Body of pancreas (tissue), 4 donors: ENCODE data around the gene FAM120B. TPM values are rescaled to one million over a fixed set of nuclear protein-coding genes. Genes with fewer than 3 reads are reported as not detected.
"Not testable (repeated sequence)": the region's sequence is repeated elsewhere in the genome, so short reads cannot be mapped to it uniquely, and the experiment has no call there.

Experiments used
- ATAC-seq: fragments of 150-250 bp; one replicate; pipeline ENCODE4 v1.9.1; 2016
- DNase-seq, 4 donors: peaks; one replicate each; pipeline ENCODE4 v3.0.0-alpha.2; 2019
- H3K27ac ChIP-seq, 4 donors: fragments of 200-600 bp; sonication (generic); 1 replicate in 3 of 4; 2 replicates in 1 of 4; pipeline versions ENCODE4 v1.5.1 to v1.6.1; 2016 to 2019; ENCODE audit warnings: mild to moderate bottlenecking in 1 of 4, mixed read lengths in 1 of 4, moderate library complexity in 1 of 4
- H3K27me3 ChIP-seq, 2 donors: fragments of 200-600 bp; sonication (generic); one replicate each; pipeline ENCODE4 v1.6.0; 2016; ENCODE audit warnings: mild to moderate bottlenecking in 1 of 2
- H3K36me3 ChIP-seq, 2 donors: fragments of 200-600 bp; sonication (generic); replicated peaks in 1 of 2; 2 replicates each; pipeline ENCODE4 v1.5.1; 2016; ENCODE audit warnings: low read depth in 2 of 2; ENCODE audit not compliant: insufficient read depth in 1 of 2
- H3K4me1 ChIP-seq: fragments of 200-600 bp; sonication (generic); one replicate; pipeline ENCODE4 v1.6.0; 2016
- H3K4me3 ChIP-seq, 2 donors: fragments of 200-600 bp; sonication (generic); 1 replicate in 1 of 2; 2 replicates in 1 of 2; pipeline ENCODE4 v1.5.1; 2016 to 2019
- H3K9me3 ChIP-seq, 3 donors: fragments of 200-600 bp; sonication (generic); 1 replicate in 2 of 3; 2 replicates in 1 of 3; pipeline ENCODE4 v1.5.1; 2016
- CTCF ChIP-seq, 7 experiments: fragments of 450-650 bp in 4 of 7; fragments of 200-600 bp in 3 of 7; sonication (generic) in 3 of 7; IDR thresholded peaks; one replicate each; pipeline ENCODE4 v1.5.1; 2016 to 2019; ENCODE audit warnings: antibody characterized with exemption in 7 of 7
- POLR2A ChIP-seq, 3 donors: fragments of 450-650 bp; IDR thresholded peaks; one replicate each; pipeline ENCODE4 v1.6.1; 2016; ENCODE audit warnings: antibody characterized with exemption in 3 of 3, mild to moderate bottlenecking in 2 of 3
- WGBS, 2 donors: methylation state at CpG; one replicate each; pipeline ENCODE4 v1.1.5; 2017; 5-methylcytosine and 5-hydroxymethylcytosine counted together
- intact Hi-C: fragments of 100-400 bp; cut with DNase I; formaldehyde crosslinking; loops from one replicate; pipeline ENCODE4 v1.15.1; 2023
- total RNA-seq, 2 donors: library from RNA; depleted of rRNA; stranded (reverse); fragments of >200 nt; gene quantifications; one replicate each; pipeline ENCODE4 v1.1.0, GENCODE V29; 2016

The FAM120B gene
- total RNA-seq, 2 donors from 2014 or later: 15.6 to 29.0 TPM

DNA sequence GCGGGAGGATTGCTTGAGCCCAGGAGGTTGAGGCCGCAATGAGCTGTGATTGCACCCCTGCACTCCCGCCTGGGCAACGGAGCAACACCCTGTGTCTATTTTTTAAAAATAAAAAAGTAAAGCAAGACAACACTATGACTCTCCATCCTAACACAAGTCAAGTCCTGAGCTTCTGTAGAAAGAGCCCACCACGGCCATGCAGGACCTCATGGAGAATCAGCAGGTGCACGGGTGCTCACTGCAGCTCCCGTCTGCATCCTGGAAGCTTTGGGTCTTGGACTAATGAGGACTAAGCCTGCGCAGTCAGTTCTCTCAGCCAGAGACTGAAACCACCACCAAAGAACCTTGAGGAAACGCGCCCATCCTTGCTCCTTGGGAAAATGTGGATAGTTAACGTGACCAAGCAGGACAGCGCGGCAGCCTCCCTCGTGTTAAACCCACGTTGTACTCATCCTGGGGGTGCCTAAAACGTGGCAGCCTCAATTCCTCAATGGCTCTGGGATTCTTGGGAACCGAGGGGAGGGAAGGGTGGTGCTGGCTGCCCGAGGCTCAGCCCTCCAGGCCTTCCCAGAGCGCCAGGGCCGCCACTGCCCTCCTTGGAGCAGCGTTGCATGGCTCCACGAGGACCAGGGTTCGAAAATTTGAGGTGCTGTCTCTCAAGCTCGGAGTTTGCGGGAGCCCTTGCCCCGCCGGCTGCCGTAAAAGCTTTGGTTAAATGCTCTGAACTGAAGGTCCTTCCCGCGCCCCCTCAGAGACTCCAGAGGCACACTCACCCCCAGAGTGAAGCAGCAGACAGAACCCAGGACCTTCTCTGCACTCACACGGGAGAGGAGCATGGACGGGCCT lies 44.7 kb upstream of the FAM120B start:
- Histone ChIP-seq H3K4me1 (peaks cover 31% of the 10 kb centered on the region), H3K4me3 (no peak overlapping the region), H3K27ac (peak overlapping the region in 1 of 4 donors; percentile 31), H3K9me3 (no peaks in the 10 kb centered on the region), H3K27me3 (no peaks in the 10 kb centered on the region), H3K36me3 (no peaks in the 10 kb centered on the region)
- intact Hi-C loops: no loop called here
- DNase-seq (no peak), ATAC-seq (no peak)
- no peak for TF ChIP-seq CTCF (IDR thresholded peaks at IDR 0.05)
- TF ChIP-seq POLR2A (IDR thresholded peaks at IDR 0.05): no peak
- WGBS, 2 donors: 87 to 94% methylated on average over 27 to 30 of the region's 32 CpGs

DNA sequence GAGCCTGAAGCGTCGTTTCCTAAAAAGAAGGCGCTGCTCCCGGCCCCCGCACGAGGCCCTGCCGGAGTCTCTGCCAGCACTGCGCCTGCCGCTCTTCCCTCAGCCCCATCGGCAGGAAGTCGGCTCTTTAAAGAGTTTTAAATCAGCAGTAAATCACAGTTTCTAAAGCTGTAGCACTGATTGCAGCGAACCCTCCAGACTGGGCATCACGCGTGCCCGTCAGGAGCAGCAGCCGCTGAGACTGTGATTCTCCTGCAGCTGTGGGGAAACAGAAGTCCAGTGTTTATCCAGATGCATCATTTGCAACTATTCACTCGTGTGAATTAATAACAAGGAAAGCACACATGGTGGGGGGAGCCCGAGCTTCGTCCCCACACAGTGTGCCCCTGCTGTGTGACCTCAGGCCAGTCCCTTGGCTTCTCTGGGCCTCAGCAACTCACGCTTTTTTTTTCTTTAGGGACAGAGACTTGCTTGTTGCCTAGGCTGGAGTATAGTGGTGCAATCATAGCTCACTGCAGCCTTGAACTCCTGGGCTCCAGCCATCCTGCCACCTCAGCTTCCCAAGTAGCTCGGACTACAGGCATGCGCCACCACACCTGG lies 44.0 kb upstream of the FAM120B start:
- intact Hi-C loops: no loop called here

DNA sequence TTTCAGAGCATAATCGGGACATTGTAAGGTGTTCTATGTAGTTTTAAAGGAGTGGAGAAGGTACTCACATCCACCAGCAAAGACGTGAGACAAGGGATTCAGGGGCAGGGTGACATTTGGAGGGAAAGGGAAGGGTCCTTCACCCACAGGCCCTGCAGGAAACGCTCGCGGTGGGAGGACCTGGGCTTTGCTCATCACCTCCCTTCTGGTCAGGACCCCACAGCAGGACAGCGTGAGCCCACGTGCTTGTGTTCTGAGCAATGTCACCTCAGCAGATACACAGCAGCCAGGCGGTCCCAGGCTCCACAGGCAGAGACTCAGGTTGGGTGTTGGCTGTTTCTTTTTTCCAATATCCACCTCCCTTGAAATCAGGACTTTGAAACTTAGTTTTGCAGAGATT lies 43.1 kb upstream of the FAM120B start:
- DNase-seq: no peak
- TF ChIP-seq CTCF (IDR thresholded peaks at IDR 0.05) (no peak), POLR2A (IDR thresholded peaks at IDR 0.05) (no peak)
- no peak overlapping the region for H3K27ac ChIP-seq
- H3K36me3 ChIP-seq: no peaks in the 10 kb centered on the region
- 87 to 91% methylated on average over 8 of the region's 8 CpGs for WGBS, 2 donors
- intact Hi-C loops: no loop called here
- peaks cover 41% of the 10 kb centered on the region for H3K4me1 ChIP-seq
- no peak overlapping the region for H3K4me3 ChIP-seq
- no peaks in the 10 kb centered on the region for H3K27me3 ChIP-seq
- H3K9me3 ChIP-seq: no peaks in the 10 kb centered on the region
- ATAC-seq: no peak

More for the DNA sequence above, 44.0 kb upstream of the FAM120B start:
- Histone ChIP-seq H3K4me1 (peaks cover 33% of the 10 kb centered on the region), H3K9me3 (no peaks in the 10 kb centered on the region), H3K4me3 (no peak overlapping the region), H3K27ac (no peak overlapping the region), H3K36me3 (no peaks in the 10 kb centered on the region), H3K27me3 (no peaks in the 10 kb centered on the region)
- no peak for TF ChIP-seq CTCF (IDR thresholded peaks at IDR 0.05)
- TF ChIP-seq POLR2A (IDR thresholded peaks at IDR 0.05): no peak
- no peak for ATAC-seq
- 72 to 88% methylated on average over 11 to 22 of the region's 22 CpGs for WGBS, 2 donors
- DNase-seq: no peak

DNA sequence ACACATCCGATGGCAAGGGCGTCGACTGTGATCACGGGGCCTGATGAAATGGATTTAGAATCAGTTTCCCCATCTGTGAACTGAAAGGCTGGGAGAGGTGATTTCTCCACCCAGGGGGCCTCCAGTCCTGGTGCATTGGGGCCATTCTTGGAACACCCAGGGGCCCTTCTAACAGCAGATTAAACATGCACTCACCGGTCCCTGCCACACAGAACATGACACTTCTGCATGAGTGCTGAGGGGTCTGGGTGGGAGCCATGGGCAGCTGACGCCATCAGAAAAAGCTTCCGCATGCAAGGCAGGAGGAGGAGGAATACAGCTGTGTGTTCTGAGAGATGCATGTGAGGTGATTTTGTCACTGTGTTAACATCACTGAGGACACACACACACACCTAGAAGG lies 42.5 kb upstream of the FAM120B start:
- DNase-seq (no peak), ATAC-seq (no peak)
- H3K36me3 ChIP-seq: no peaks in the 10 kb centered on the region
- peaks cover 48% of the 10 kb centered on the region for H3K4me1 ChIP-seq
- peak overlapping the region in 1 of 4 donors; percentile 24 for H3K27ac ChIP-seq
- no peak for TF ChIP-seq CTCF (IDR thresholded peaks at IDR 0.05)
- TF ChIP-seq POLR2A (IDR thresholded peaks at IDR 0.05): no peak
- intact Hi-C loops: no loop called here
- 88 to 91% methylated on average over 4 to 7 of the region's 7 CpGs for WGBS, 2 donors
- no peak overlapping the region for H3K4me3 ChIP-seq
- no peaks in the 10 kb centered on the region for H3K27me3 ChIP-seq
- no peaks in the 10 kb centered on the region for H3K9me3 ChIP-seq

GRCh38 chr6:170264644-170265043 lies 41.9 kb upstream of the FAM120B start:
- Histone ChIP-seq H3K27ac (peak overlapping the region in 2 of 4 donors; percentile 24 to 90), H3K4me1 (peaks cover 54% of the 10 kb centered on the region)
- H3K27me3 ChIP-seq, H3K4me3 ChIP-seq, ATAC-seq, H3K36me3 ChIP-seq, H3K9me3 ChIP-seq, intact Hi-C loops, DNase-seq: not testable (repeated sequence)
- WGBS, 2 donors: 59 to 87% methylated on average over 7 to 12 of the region's 12 CpGs
